ENCODE measurements around the gene SLC38A10.

SLC38A10 gene

DNA sequence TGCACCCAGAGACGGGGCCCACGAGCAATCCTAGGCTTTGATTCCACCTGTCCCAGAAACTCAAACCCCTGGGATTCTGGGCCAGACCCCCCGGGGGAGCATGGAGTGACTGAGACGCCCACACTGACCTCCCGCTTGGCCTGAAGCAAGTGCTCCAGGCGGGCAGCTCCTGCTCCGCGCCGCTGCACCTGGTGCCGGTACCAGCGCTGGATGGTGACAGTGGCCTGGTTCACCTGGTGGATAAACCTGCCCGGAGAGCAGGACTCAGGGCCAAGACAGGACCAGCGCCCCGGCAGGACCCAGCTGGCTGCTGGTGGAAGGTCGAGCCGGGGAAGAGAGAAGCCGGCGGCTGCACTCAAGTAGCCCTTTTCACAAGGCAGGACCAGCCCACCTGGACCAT lies 94.9 kb downstream of the SLC38A10 start:
- DNase-seq: no peak

DNA sequence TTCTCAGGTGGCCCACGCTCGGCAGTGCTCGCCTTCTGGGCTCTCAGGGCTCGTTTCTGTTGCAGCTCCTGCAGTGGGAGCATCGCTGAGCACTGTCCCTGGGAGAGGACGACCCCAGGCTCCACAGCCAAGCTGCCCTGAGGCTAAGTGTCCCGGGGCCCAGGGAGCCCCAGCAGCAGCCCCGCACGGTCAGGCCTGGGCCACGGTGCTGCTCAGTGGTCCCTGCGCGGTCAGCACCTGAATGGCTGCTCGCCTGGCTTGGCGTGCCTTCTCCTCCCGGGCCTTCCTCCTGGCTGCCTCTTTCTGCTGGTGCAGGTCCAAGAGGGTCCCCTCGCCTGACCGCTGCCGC lies 95.7 kb downstream of the SLC38A10 start:
- DNase-seq: no peak

DNA sequence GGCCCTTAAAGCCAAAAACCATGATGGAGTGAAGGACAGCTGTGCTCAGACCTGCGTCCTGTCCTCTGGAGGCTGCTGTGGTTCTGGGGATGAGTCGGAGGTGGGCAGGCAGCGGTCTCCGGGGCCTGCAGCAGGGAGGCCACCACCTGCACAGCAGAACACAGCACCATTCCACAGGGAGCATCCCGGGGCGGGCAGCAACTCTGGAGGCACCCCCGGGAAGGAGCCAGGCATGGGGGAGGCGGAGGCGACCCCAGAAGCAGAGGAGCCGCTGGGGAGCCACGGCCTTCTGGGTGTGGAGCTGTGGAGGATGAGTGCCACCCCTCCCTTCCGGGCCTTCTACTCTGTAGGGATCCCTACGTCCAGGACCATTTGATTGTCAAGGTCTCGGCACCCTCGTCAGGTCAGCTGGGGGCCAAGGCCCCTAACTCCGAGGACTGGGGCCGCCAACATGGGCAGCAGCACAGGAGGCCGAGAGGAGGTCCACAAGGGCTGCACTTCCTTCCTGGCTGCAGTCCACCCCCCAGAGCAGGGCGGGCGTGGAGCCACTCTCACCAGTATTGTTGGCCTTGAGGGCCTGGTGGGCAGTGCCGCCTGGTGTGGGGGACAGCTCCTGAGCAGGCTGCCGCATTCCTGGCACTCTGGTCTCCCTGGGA lies 96.2 kb downstream of the SLC38A10 start:
- no peak for DNase-seq

- DNase-seq: no peak
These were observed 97.1 kb downstream of the SLC38A10 start for GRCh38 chr17:81197831-81198490.

DNA sequence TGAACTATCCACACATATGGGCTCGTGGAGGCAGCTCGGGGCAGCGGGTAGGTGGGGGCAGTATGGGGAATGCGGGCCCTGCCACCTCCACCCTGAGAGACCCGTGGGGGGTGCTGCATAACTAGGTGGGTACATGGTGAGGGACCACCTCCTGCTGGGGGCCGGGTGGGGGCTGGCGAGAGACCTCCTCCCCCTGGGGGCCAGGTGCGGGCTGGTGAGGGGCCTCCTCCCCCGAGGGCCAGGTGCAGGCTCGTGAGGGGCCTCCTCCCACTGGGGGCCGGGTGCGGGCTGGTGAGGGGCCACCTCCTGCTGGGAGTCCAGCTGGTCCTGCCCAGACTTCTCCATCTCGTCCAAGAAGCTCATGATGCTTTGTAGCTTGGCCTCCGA lies 97.7 kb downstream of the SLC38A10 start:
- no peak for DNase-seq

GRCh38 chr17:81196505-81197408 lies 98.3 kb downstream of the SLC38A10 start:
- no peak for DNase-seq

DNA sequence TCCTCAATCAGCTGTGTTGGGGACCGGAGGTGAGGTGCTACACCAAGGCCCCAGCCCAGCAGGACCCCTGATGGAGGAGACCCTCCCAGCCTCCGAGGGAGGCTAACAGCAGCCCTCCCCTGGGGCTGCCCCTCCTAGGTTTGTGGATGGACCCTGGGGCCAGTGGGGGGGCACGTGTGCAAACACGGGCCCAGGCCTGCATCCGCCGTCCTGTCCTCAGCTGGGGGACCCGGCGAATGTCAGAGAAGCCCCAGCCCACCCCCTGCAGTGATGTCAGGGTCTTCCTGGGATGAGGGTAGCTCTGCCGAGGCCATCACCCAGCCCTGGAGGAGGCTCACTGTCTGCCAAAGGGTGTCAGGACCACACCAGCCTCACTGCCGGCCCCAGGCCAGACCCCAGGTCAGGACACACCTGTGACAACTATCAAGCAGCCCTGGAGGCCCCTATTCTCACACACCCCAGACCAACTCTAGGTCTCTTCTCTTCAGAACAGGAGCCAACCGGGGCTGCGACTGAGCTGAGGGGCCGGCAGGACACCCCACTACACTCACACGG lies 99.1 kb downstream of the SLC38A10 start:
- no peak for DNase-seq

Measured in kidney glomerular epithelial cell (primary cell).